ENCODE data around the gene CECR2.
"Not testable (repeated sequence)": the region's sequence is repeated elsewhere in the genome, so short reads cannot be mapped to it uniquely, and the experiment has no call there.

The CECR2 gene

DNA sequence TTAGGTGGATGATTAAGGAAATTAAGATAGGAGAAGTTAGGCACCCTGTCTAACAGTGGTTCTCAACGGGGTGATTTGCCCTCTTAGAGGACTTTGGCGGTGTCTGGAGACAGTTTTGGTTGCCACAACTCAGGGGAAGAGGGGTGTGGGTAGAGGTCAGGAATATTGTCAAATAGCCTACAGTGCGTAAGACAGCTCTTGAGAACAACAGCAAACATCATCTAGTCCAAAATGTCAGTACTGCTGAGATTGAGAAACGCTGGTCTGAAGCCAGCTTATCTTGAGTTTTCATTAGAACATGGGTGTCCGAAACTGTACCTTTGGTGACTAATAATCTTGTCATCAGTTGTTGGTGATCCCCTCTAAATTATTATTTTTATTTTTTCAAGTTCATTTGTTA is 38.4 kb downstream of the CECR2 start:
- DNase-seq: no peak

DNA sequence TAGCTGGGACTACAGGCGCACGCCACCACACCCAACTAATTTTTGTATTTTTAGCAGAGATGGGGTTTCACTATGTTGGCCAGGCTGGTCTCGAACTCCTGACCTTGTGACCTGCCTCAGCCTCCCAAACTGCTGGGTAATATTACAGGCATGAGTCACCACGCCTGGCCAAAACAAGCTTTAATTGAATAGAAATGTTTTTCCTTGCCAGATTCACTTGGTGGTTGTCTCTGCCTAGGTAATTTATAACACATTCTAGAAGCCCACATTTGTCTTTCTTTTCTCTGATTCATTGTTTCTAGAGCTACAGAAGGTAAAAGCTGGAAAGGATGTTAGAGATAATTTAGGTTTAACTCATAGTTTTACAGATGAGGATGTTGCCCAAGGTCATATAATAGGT is 41.3 kb downstream of the CECR2 start:
- DNase-seq: no peak

DNA sequence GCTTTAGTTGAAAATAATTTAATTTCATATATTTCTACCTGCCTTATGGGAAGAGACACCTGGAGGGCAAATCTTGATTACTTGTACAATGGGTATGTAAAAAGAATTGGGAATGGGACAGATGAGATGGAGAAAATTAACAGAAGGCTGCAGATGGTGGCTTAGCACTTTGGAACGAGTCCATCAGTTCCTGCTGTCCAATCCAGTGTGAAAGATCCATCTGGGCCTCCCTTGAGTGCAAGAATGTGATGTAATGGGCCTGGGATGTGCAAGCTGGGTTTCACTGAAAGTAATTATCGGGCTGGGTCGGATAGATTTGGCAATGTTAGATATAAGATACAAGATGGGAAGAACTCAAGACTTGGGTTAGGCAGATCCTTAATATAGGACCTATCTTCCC is 42.0 kb downstream of the CECR2 start:
- no peak for DNase-seq

DNA sequence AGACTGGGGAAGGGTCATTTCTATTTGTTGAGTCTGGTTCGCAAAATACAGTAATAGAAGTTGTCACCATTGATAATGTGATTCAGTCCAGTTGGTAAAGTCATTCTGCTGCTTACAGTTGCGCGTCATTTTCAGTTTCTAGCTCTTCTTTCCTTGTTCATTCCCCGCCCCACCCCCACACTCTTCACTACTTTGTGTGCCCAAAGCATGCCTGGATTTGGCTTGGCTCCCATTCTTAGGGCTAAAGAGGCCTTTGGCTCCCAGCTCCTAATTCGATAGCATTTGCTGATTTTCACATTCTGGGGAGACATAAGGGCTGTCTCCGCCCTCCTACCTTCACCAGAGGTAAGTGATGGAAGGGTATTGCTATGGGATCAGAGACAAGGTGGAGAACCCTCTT is 43.0 kb downstream of the CECR2 start:
- DNase-seq: no peak

DNA sequence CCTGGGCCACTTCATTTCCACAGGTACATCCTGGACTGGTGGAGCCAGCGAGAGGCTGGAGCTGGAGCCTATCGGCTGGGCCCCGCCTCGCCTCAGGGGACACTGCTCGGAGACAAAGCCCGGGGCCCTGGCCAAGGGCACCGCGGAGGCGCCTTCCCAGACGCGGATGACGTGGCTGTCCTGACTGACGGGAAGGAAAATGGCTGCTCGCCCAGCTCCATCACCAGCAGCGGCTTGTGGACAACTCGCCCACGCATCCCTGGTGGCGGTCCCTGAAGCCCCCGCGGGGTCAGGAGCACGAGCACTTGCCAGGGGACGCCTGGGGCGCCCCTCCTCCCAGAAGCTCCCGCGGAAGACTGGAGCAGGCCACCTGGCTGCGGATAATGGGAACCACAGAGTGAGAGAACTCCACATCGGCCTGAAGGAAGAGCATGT is 49.6 kb downstream of the CECR2 start:
- DNase-seq: no peak

DNA sequence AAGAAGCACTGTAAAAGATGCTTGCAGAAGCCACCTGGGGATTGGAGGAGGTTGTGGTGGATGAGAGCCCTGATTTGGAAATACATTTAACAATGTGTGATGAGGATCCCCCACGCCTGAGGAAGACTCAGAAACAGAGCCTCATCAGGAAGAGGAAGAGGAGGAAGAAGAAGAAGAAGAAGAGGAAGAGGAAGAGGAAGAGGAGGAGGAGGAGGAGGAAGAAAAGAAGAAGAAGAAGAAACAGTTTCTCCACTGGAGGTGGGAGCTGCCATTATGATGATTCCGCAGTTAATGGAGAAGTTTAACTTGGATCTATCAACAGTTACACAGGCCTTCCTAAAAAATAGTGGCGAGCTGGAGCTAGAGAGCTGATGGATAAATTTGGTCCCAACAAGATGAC is 50.1 kb downstream of the CECR2 start:
- DNase-seq: no peak

DNA sequence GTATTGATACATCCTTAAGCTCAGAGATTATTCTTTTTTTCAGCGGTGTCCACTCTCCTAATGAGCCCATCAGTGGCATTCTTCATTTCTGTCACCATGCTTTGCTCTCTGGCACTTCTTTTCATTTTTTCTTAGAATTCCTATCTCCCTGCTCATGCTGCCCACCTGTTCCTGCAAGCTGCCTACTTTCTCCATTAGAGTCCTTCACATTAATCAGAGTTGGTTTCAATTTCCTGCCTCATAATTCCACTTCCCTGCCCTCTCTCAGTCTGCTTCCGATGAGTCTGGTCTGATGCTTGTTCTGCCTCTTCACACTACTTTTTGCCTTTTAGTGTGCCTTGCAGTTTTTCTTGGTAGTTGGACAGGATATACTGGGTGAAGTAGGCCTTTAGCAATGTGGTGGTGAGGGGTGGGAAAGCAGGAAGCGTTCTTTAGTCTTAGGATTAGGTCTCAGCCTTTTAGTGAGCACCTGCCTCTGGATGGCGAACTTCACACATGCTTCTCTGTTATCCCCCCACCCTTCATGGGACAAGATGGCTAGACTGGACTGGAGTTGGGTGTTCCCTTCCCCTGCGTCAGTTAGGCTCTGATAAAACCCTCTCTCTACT is 53.6 kb downstream of the CECR2 start:
- DNase-seq: no peak

DNA sequence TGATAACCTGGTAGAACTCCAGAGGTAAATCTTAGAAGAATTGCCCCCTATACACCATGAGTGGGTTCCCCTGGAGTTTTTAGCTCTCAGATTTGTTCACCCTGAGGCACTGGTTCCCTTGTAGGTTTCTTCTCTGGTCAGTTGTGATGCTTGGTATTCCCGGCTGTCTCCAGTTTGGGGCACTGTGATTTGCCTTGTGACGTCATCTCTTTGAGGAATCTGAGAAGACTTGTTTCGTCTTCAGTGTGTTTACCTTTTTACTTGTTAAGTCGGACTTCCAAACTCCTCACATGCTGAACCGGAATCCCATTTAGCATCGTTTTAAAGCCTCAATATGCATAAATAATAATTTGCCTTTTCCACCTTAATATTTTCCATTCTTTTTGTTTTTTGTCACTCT is 54.4 kb downstream of the CECR2 start:
- DNase-seq: no peak

DNA sequence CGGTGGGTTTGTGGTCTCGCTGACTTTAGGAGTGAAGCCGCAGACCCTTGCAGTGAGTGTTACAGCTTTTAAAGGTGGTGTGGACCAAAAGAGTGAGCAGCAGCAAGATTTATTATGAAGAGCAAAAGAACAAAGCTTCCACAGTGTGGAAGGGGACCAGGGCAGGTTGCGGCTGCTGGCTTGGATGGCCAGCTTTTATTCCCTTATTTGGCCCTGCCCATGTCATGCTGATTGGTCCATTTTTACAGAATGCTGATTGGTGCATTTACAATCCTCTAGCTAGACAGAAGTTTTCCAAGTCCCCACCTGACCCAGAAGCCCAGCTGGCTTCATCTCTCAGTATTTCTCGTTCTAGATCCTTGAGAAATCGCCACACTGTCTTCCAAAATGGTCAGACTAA is 58.3 kb downstream of the CECR2 start:
- not testable (repeated sequence) for DNase-seq

DNA sequence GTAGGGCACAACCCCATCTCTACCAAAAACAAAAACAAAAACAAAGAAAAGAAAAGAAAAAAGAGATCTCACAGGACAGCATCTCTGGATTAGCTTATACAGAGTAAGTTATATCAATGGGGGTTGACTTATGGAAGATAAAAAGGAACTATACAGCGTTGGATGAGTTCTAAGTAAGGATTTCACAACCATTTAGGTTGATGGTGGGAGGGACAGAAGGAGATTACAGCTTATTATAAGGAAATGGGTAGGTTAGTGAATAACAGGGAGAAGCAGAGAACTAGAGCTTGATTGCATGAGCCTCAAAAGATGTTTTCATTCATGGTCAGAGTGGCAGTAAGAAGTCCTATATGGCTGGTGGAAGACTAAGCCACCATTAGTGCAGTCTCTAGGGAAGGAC is 60.3 kb downstream of the CECR2 start:
- no peak for DNase-seq

DNA sequence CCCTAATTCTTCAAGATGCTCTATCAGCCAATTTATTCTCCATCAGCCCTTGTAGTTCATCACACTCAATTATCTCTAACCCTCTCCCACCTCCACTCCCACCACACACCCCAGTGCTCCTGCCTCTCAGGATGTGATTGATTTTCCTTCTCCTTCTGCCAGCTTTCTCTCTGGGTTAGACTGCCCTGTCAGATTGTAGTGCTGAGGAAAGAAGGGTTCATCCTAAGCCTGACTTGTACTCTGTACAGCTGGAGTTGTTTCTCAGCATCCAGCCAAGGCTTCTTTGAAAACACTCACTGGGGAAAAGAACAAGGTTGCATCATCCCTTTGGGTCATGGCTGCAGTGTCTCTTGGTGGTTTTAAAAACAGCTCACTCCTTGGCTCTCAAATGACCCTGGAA is 61.2 kb downstream of the CECR2 start:
- no peak for DNase-seq

DNA sequence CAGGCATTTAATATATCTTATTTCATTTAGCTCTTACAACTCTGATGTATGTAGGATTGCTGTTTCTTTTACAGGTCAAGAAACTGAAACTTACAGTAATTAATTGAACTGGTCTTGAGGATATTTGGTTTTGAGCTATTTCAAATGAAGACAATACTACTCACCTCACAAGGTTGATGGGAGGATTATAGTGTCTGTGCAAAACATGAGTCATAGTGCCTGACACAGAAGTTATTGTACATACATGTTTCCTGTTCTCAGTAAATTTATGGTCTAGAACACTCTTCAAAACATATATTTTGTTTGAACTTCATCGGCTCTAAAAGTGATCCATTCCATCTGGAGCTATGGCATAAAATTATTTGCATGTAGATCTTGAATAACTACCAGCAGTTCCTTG is 61.9 kb downstream of the CECR2 start:
- DNase-seq: no peak

DNA sequence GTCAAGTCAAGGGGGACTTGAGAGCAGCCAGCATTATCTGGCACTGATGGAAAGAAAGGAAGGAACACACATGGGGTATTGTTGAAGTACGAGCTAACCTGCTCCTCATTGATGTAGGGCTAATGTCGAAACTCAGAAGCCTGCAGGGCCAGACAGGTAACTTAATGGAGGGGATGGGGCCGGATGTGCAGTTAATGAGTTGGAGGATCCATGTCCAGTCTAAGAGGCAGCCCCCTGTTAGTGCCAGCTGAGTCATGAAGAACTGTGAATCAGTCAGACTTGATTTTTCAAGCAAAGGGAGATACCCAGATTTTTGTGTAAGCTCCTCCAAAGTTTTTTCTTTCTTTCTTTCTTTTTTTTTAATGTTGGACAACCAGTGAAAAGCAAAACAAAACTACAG is 65.6 kb downstream of the CECR2 start:
- DNase-seq: no peak

DNA sequence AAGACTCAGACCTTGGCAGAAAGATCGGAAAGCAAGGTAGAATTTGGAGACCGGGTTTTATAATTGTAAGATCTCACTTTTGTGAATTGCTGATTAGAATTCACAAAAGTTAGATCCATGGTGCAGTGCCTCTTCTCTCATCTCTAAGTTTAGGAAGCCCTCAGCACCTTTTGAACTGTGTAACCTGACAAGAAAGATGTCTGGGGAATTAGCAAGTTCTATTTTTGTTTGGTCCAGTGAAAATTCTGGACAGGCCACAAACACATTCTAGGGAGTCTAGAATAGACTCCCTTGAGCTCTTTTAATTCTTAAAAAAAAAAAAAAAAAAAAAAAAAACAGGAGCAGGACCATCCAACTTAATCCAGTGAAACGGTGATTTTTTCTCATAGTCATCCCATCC is 66.1 kb downstream of the CECR2 start:
- no peak for DNase-seq

DNA sequence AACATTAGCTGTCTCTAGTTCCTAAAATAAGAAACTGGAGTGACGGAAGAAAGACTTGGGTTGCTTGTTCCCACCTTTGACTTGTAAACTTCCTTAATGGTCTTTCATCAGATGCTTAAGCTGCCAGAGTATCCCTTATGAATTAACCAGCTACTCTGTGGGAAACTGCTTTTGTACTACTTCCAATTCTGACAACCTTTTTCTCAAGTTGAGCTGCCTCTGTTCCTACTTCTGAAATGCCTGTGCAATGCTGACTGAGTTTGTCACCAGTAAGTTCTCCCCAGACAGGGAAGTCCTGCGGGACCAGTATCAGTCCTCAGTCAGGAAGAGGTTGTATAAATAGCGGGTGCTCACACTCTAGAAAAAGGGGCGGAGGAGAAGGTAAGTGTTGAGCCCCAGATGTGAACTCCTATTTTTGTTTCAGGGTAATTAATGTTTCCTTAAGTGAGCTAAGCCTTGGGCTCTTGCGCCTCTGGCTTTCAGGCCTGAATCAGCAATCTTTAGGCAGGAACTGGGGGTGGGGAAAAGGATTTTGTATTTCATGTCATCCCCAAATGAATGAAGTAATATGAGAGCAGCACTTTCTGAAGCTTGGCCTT is 67.2 kb downstream of the CECR2 start:
- no peak for DNase-seq

DNA sequence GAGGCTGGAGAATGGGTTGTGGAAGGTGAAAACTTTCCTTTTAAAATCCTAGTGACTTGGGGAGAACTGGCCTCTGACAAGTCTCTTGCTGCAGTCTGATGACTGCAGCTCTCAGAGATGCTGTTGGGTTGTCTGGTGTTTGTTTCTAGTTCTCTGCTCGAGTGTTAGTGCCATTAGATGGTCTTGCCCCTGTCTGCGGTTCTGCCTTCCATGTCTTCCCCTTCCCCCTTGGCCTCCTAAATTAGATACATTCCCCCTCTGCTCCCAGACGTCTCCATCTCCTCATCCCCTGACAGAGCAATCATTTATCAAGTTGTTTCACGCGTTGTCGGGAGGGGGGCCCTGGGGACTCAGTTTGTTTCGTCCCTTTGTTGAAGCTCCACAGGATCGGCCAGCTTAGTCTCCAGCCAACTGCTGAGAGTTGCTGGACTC is 67.7 kb downstream of the CECR2 start:
- DNase-seq: no peak

DNA sequence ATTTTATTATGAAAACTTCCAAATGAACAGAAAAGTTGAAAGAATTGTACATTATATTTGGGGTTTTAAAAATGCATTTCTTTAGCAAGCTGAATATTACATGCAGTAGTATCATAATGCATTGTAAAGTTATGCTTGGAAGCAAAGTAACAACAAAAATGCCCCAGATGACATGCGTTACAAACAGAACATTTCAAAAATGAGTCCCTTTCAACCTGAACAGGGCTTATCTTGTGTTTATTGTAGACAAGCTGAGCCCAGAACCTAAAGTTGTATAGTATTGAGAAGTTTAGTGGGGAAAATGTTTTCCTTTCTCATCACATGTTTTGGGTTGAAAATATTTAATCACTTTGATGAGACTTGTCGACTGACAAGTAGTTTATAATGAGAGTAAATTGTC is 68.8 kb downstream of the CECR2 start:
- no peak for DNase-seq

DNA sequence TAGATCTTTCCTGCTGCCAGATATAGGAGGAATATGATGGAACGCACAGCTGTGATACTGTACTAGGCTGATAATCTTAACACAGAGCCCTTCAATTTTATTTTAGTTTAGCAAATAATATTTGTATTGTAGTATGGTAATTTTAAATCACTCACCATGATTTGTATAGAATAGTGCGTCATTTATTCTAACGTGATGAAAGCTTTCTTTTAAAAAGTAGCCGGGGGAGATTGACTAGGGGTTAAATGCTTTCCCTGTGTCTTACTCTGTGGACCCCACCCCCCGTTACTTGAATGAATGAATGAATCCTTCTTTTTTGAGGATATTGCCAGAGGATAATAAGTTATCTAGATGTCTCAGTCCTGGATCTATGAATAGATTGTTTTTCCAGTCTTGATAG is 72.1 kb downstream of the CECR2 start:
- no peak for DNase-seq

DNA sequence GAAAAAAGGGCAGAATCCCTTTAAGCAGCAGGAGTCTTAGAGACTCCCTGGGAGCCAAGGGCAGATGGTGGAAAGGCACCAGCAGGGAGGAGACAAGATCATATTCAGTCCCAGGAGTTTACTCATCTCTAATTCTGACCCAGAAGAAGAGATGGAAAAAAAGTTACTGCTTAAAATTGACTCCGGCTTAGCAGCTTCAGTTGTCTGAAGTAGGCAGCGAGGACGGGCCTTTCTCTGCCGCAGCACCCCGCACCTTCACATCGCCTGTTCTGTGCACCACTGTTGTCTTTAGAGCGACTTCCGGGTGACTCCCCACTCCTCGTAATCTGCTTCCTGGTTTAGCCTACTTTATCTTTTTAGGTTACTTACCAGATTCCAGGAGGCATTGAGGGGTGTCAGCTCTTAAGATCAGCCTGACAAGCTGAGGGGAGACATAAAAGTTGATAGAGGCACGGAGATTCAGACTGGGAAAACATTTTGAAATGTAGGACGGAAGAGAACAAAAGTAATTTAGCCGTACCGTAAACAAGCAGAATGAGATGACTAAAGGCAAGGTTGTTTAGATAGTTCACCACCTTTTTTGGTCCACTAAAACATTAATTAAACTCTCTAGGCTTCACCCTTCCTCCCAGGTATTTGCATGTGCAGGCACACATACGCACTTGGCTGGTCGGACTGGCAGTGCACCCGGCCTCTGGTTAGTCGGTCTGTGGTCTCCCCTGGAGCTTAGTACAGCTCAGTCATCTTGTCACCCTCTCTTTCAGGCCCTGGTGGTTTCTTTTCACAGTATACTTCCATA is 74.3 kb downstream of the CECR2 start:
- DNase-seq: no peak

DNA sequence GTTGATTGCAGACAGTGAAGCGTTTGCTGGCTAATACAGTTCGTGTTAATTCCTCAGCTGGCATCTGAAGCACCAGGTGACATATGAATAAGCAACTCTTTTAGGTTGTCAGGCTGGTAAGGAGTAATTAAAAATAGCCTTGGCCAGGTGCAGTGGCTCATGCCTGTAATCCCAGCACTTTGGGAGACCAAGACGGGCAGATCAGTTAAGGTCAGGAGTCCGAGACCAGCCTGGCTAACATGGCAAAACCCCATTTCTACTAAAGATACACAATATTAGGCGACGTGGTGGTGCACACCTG is 74.9 kb downstream of the CECR2 start:
- no peak for DNase-seq

DNA sequence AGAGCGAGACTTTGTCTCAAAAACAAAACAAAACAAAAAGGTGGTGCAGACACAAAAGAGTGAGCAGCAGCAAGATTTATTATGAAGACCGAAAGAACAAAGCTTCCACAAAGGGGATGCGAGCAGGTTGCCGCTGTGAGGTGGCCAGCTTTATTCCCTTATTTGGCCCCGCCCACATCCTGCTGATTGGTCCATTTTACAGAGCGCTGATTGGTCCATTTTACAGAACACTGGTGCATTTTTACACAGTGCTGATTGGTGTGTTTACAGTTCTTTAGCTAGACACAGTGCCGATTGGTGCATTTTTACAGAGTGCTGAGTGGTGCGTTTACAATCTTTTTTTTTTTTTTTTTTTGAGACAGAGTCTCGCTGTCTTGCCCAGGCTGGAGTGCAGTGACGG is 77.4 kb downstream of the CECR2 start:
- no peak for DNase-seq

DNA sequence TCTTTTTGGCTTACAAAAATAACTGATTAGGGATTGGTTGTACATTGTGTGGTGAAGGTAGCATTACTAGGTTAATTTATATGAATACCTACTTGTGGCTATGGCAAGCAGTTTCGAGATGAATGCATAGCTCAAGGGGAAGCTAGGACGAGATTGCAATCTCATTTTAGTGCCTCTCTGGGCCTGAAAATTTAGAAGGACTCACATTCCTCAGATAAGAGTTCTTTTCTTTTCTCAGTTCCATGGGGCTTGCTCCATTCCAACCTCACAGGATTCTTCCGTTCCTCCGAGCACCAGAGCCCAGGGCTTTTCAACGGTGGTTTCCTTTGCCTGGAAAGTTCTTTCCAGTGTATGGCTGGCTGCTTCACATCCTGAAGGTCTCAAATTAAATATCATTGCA is 82.1 kb downstream of the CECR2 start:
- no peak for DNase-seq

DNA sequence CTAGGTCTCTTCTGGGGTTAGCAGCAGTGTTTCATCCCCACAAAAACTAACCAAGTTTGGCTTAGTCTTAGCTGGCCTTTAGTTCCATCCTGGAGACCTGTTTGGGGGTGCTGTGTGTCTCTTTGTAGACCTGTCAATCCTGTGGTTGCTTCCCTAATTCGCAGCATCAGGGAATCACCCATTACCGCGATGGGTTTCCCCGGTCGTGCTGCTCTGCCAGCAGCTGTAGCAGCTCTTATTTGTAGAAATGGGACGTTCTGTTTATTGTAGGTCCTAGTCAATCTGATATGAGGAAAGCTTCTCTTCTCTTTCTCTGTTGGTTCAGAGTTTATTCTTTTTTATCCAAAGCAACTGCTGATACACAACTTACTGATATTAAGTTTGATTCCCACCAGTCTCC is 91.6 kb downstream of the CECR2 start:
- DNase-seq: no peak

DNA sequence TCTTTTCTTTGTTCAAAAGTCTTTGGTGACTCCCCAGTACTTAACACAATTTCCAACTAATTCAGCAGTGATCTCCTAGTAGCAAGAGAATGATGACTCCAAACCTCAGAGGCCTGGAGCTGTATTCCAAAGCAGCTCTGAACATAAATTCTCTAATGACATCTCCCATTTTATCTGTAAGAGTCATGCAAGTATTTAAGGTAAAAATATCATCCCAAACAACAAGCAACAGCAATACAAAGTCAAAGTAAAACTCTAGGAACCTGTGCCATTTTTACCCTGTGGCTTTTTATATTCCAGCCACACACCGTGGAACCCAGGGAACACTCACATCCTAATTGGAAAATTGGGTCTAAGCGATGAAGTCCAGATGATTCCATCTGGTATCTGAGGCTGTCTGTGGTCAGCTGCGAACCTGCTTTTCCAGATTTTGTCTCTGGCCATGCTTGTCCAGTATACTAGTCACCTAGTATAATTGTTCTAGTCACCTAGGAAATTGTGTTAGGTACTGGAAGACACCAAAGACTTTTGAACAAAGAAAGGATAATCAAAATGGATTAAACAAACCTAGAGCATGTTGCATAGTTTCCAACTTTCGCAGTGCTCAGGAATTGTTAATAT is 101.7 kb downstream of the CECR2 start:
- no peak for DNase-seq
